HL-60 (cell line): Measurements from ENCODE around the gene ORAI3.

Experiments
- CTCF ChIP-seq: IDR thresholded peaks from one replicate; pipeline ENCODE4 v1.5.1; 2011; ENCODE audit warnings: low read length, control low read depth, inconsistent platforms; ENCODE audit not compliant: insufficient read depth
- GABPA ChIP-seq: IDR thresholded peaks from 2 replicates; pipeline ENCODE4 v1.6.1; 2012; ENCODE audit warnings: low read depth
- POLR2AphosphoS5 ChIP-seq: IDR thresholded peaks from 2 replicates; pipeline ENCODE4 v1.6.1; 2012; ENCODE audit warnings: low read depth
- SPI1 ChIP-seq: IDR thresholded peaks from 2 replicates; pipeline ENCODE4 v1.6.1; 2012; ENCODE audit warnings: low read depth, mild to moderate bottlenecking, borderline replicate concordance

- TF ChIP-seq CTCF (no peak), SPI1 (no peak), GABPA (no peak), POLR2AphosphoS5 (no peak)
These were observed 23.3 kb upstream of the ORAI3 start for GRCh38 chr16:30925632-30925987.
